LHCN-M2 (cell line): ENCODE results near the gene MYO7B. TPM values are rescaled to one million over a fixed set of nuclear protein-coding genes. Genes with fewer than 3 reads are reported as not detected.
A peak's percentile ranks its signal among the peaks of the same experiment; 100 is the strongest.

ENCODE experiments used
- DNase-seq: peaks from one replicate; pipeline ENCODE4 v3.0.0-alpha.2; 2012; ENCODE audit warnings: low read depth
- polyA plus RNA-seq: library from polyadenylated mRNA; unstranded; fragments of >200 nt; gene quantifications from one replicate; pipeline ENCODE4 v1.2.1, GENCODE V29; 2012; ENCODE audit warnings: missing spikeins
- total RNA-seq: library from RNA; depleted of rRNA; stranded (reverse); fragments of >200 nt; gene quantifications from 2 replicates; pipeline ENCODE4 v1.2.3, GENCODE V29; 2014; rRNA removed

The MYO7B gene
- total RNA-seq, result 0.13 and 0.29 TPM in 2 replicates
- polyA plus RNA-seq, result 0.97 TPM

GRCh38 chr2:127535422-127535901 lies at the start of gene MYO7B:
Gene MYO7B (plus strand): TSS chr2:127535683. CDS start chr2:127559723, 24,040 bp downstream.
- DNase-seq, result no peak

- no peak for DNase-seq
Measured at GRCh38 chr2:127485694-127486071, 49.8 kb upstream of the MYO7B start.

- DNase-seq, result no peak
Measured at GRCh38 chr2:127486247-127487058, 49.0 kb upstream of the MYO7B start.

GRCh38 chr2:127490283-127490682 lies 45.2 kb upstream of the MYO7B start:
- DNase-seq, result no peak

GRCh38 chr2:127498386-127498785 lies 37.1 kb upstream of the MYO7B start:
- peak; percentile 33 for DNase-seq

- no peak for DNase-seq
Measured at GRCh38 chr2:127503491-127503890, 32.0 kb upstream of the MYO7B start.

GRCh38 chr2:127504552-127505430 lies 30.7 kb upstream of the MYO7B start:
- DNase-seq, result peak; percentile 53

- DNase-seq, result peak; percentile 66
Measured at GRCh38 chr2:127506510-127506909, 29.0 kb upstream of the MYO7B start.

GRCh38 chr2:127508023-127508630 lies 27.4 kb upstream of the MYO7B start:
- no peak for DNase-seq

- peak; percentile 100 for DNase-seq
Measured at GRCh38 chr2:127508631-127509034, 26.9 kb upstream of the MYO7B start.

- no peak for DNase-seq
Measured at GRCh38 chr2:127510073-127510472, 25.4 kb upstream of the MYO7B start.

- DNase-seq, result no peak
Measured at GRCh38 chr2:127511090-127511695, 24.3 kb upstream of the MYO7B start.

- no peak for DNase-seq
Measured at GRCh38 chr2:127511917-127512316, 23.6 kb upstream of the MYO7B start.

- DNase-seq, result no peak
Measured at GRCh38 chr2:127512362-127512761, 23.1 kb upstream of the MYO7B start.

- no peak for DNase-seq
Measured at GRCh38 chr2:127514076-127514475, 21.4 kb upstream of the MYO7B start.

- DNase-seq, result no peak
Measured at GRCh38 chr2:127514485-127514884, 21.0 kb upstream of the MYO7B start.

- no peak for DNase-seq
Measured at GRCh38 chr2:127515383-127515915, 20.0 kb upstream of the MYO7B start.

- peak; percentile 68 for DNase-seq
Measured at GRCh38 chr2:127516041-127516762, 19.3 kb upstream of the MYO7B start.

GRCh38 chr2:127517465-127517864 lies 18.0 kb upstream of the MYO7B start:
- DNase-seq, result no peak

GRCh38 chr2:127520424-127520823 lies 15.1 kb upstream of the MYO7B start:
- DNase-seq, result no peak
